Smooth muscle cell (in vitro differentiated cells): ENCODE data around the gene CTCF. TPM values are rescaled to one million over a fixed set of nuclear protein-coding genes. Genes with fewer than 3 reads are reported as not detected.

Experiments
- DNase-seq: peaks from one replicate; lab custom pipeline; 2025; ENCODE audit not compliant: unreplicated experiment; lab: John Stamatoyannopoulos, UW
- H2AFZ ChIP-seq: fragments of 200-600 bp; sonication (generic); 2 replicates; pipeline ENCODE4 v1.6.0; 2016; ENCODE audit warnings: antibody characterized with exemption, low read depth, mild to moderate bottlenecking
- H3F3A ChIP-seq: fragments of 200-600 bp; sonication (generic); 2 replicates; pipeline ENCODE4 v1.6.0; 2017; ENCODE audit warnings: antibody characterized with exemption, low read depth
- H3K27ac ChIP-seq: fragments of 200-600 bp; sonication (generic); 2 replicates; pipeline ENCODE4 v1.5.1; 2016; ENCODE audit warnings: low read depth, mild to moderate bottlenecking
- H3K27me3 ChIP-seq: fragments of 200-600 bp; sonication (generic); 2 replicates; pipeline ENCODE4 v1.6.1; 2016; ENCODE audit warnings: low read depth, mild to moderate bottlenecking
- H3K36me3 ChIP-seq: fragments of 200-600 bp; sonication (generic); 2 replicates; pipeline ENCODE4 v1.5.1; 2016; ENCODE audit warnings: low read depth
- H3K4me1 ChIP-seq: fragments of 200-600 bp; sonication (generic); 2 replicates; pipeline ENCODE4 v1.5.1; 2016; ENCODE audit warnings: low read depth
- H3K4me2 ChIP-seq: fragments of 200-600 bp; sonication (generic); 2 replicates; pipeline ENCODE4 v1.6.0; 2016; ENCODE audit warnings: mild to moderate bottlenecking
- H3K4me3 ChIP-seq: fragments of 200-600 bp; sonication (generic); 2 replicates; pipeline ENCODE4 v1.5.1; 2016; ENCODE audit warnings: mild to moderate bottlenecking
- H3K79me2 ChIP-seq: fragments of 200-600 bp; sonication (generic); 2 replicates; pipeline ENCODE4 v1.6.0; 2016; ENCODE audit warnings: low read depth, mild to moderate bottlenecking
- H3K9ac ChIP-seq: fragments of 200-600 bp; sonication (generic); 2 replicates; pipeline ENCODE4 v1.6.0; 2016; ENCODE audit warnings: low read depth
- H3K9me3 ChIP-seq: fragments of 200-600 bp; sonication (generic); replicated peaks from 2 replicates; pipeline ENCODE4 v1.5.1; 2016; ENCODE audit warnings: low read depth
- H4K20me1 ChIP-seq: fragments of 200-600 bp; sonication (generic); 2 replicates; pipeline ENCODE4 v1.6.0; 2016; ENCODE audit warnings: low read depth
- WGBS: methylation state at CpG from one replicate; pipeline ENCODE4 v1.1.7; 2016; ENCODE audit warnings: low lambda C conversion rate; 5-methylcytosine and 5-hydroxymethylcytosine counted together
- polyA plus RNA-seq: library from polyadenylated mRNA; unstranded; fragments of >200 nt; fragmentation: Nextera tagmentation; extraction: Ambion mirVana; gene quantifications from 2 replicates; pipeline ENCODE4 v1.2.1, GENCODE V29; 2016
- total RNA-seq: library from RNA; depleted of rRNA; stranded (reverse); fragments of >200 nt; gene quantifications from 2 replicates; pipeline ENCODE4 v1.2.3, GENCODE V29; 2014
- TF ChIP-seq, protein P1 (sequence below): fragments of 200-600 bp; sonication (generic); IDR thresholded peaks from 2 replicates; pipeline ENCODE4 v1.5.1; 2017; ENCODE audit warnings: borderline replicate concordance, mild to moderate bottlenecking, antibody characterized with exemption; ENCODE audit not compliant: insufficient read depth, poor library complexity, severe bottlenecking

The CTCF gene
- total and polyA plus RNA-seq, 2 experiments from 2014 or later, result 28.4 to 32.4 TPM

DNA sequence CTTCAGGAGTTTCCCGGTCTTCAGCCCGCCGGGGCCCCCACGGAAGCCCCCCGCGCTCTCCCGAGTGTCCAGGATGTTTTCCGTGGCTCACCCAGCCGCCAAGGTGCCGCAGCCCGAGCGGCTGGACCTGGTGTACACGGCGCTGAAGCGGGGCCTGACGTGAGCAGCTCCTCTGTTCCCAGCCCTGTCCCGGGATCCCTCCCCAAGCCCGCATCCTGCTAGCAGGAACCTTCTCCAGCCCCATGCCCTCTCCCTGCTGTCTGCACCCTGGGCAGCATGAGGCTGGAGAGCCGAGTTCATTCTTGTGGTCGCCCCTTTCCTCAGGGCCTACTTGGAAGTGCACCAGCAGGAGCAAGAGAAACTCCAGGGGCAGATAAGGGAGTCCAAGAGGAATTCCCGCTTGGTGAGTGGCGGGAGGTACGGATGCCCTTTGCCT, 23.6 kb upstream of the CTCF start:
- Histone ChIP-seq H3K4me2 (peak overlapping the region; percentile 100), H3K27me3 (no peaks in the 10 kb centered on the region), H3K9me3 (no peaks in the 10 kb centered on the region), H3K27ac (no peak overlapping the region), H3K4me1 (peaks cover 12% of the 10 kb centered on the region), H3F3A (peaks cover 3% of the 10 kb centered on the region), H3K79me2 (no peaks in the 10 kb centered on the region), H3K4me3 (peak overlapping the region; percentile 83), H3K36me3 (no peaks in the 10 kb centered on the region), H4K20me1 (peaks cover 100% of the 10 kb centered on the region), H3K9ac (peak overlapping the region; percentile 90), H2AFZ (no peak overlapping the region)
- DNase-seq, result no peak
- TF ChIP-seq, protein P1, sequence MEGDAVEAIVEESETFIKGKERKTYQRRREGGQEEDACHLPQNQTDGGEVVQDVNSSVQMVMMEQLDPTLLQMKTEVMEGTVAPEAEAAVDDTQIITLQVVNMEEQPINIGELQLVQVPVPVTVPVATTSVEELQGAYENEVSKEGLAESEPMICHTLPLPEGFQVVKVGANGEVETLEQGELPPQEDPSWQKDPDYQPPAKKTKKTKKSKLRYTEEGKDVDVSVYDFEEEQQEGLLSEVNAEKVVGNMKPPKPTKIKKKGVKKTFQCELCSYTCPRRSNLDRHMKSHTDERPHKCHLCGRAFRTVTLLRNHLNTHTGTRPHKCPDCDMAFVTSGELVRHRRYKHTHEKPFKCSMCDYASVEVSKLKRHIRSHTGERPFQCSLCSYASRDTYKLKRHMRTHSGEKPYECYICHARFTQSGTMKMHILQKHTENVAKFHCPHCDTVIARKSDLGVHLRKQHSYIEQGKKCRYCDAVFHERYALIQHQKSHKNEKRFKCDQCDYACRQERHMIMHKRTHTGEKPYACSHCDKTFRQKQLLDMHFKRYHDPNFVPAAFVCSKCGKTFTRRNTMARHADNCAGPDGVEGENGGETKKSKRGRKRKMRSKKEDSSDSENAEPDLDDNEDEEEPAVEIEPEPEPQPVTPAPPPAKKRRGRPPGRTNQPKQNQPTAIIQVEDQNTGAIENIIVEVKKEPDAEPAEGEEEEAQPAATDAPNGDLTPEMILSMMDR, result no peak
- WGBS, result 48% methylated on average over 17 of the region's 23 CpGs

DNA sequence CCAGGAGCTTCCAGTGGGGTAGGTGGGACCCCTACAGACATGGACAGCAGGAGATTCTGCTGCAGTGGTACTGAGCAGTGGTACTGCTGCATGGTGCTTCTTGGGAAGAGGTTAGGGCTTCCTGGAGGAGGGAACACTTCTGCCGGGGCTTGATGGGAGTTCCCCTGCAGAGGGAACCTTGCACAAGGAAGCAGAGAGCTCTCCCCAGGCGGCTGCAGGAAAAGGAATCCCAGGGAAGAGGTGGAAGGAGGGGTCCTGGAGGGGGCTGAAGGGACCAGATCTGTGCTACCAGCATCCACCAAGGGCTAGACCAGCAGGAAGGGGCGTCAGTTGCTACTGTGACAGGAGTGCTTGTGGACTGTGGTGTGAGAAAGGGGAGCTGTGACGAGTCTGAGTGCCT, 23.1 kb upstream of the CTCF start:
- no peak overlapping the region for H3K9ac ChIP-seq
- TF ChIP-seq, protein P1, result no peak
- no peak overlapping the region for H2AFZ ChIP-seq
- H3K27ac ChIP-seq, result no peak overlapping the region
- peaks cover 12% of the 10 kb centered on the region for H3K4me1 ChIP-seq
- no peak for DNase-seq
- H3F3A ChIP-seq, result peaks cover 3% of the 10 kb centered on the region
- H4K20me1 ChIP-seq, result peaks cover 100% of the 10 kb centered on the region
- H3K27me3 ChIP-seq, result no peaks in the 10 kb centered on the region
- 82% methylated on average over 4 of the region's 4 CpGs for WGBS
- H3K9me3 ChIP-seq, result no peaks in the 10 kb centered on the region
- H3K4me3 ChIP-seq, result no peak overlapping the region
- no peaks in the 10 kb centered on the region for H3K79me2 ChIP-seq
- H3K4me2 ChIP-seq, result no peak overlapping the region
- no peaks in the 10 kb centered on the region for H3K36me3 ChIP-seq

DNA sequence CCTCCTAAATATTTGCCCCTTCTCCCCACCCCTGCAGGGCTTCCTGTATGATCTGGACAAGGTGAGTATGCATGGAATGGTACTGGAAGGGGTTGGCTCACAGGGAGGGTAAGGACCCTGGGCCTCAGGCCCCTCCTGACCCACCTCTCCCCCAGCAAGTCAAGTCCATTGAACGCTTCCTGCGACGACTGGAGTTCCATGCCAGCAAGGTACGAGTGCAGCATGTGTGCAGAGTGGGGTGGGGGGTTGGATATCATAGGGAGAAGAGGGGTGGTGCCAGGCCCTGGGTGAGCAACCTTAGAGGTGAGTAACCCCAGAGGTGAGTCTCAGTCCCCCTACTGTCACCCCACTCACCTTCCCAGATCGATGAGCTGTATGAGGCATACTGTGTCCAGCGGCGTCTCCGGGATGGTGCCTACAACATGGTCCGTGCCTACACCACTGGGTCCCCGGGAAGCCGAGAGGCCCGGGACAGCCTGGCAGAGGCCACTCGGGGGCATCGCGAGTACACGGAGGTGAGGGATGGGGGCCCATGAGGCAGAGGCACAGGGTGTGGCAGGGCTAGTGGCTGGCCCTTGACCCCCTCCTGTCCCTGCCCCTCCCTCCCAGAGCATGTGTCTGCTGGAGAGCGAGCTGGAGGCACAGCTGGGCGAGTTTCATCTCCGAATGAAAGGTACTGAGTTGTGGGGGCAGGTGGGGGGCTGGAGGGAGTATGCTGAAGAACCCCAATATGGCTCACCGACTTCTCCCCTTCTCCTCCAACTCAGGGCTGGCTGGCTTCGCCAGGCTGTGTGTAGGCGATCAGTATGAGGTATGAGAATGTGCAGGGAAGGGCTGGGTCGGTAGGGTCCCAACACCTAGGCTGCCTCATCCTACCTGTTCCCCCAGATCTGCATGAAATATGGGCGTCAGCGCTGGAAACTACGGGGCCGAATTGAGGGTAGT, 22.4 kb upstream of the CTCF start:
- no peaks in the 10 kb centered on the region for H3K9me3 ChIP-seq
- no peak for DNase-seq
- H3F3A ChIP-seq, result peaks cover 3% of the 10 kb centered on the region
- peaks cover 12% of the 10 kb centered on the region for H3K4me1 ChIP-seq
- no peaks in the 10 kb centered on the region for H3K27me3 ChIP-seq
- H3K27ac ChIP-seq, result no peak overlapping the region
- no peaks in the 10 kb centered on the region for H3K79me2 ChIP-seq
- peaks cover 98% of the 10 kb centered on the region for H4K20me1 ChIP-seq
- no peak overlapping the region for H3K4me3 ChIP-seq
- TF ChIP-seq, protein P1, result no peak
- no peaks in the 10 kb centered on the region for H3K36me3 ChIP-seq
- H3K9ac ChIP-seq, result no peak overlapping the region
- no peak overlapping the region for H3K4me2 ChIP-seq
- H2AFZ ChIP-seq, result no peak overlapping the region
- WGBS, result 97% methylated on average over 27 of the region's 27 CpGs
